HTR-8/SVneo (cell line): ENCODE data around the gene CLIC6.
"Not testable (repeated sequence)": the region's sequence is repeated elsewhere in the genome, so short reads cannot be mapped to it uniquely, and the experiment has no call there.

ENCODE experiments used
- DNase-seq: peaks from one replicate; pipeline ENCODE4 v3.0.0; 2011; ENCODE audit warnings: low spot score, mixed read lengths; ENCODE audit not compliant: insufficient read length
- FAIRE-seq: peaks from 2 replicates; lab custom pipeline; 2011; peaks lifted over from hg19 to GRCh38; lab: Jason Lieb, UNC

Gene CLIC6

DNA sequence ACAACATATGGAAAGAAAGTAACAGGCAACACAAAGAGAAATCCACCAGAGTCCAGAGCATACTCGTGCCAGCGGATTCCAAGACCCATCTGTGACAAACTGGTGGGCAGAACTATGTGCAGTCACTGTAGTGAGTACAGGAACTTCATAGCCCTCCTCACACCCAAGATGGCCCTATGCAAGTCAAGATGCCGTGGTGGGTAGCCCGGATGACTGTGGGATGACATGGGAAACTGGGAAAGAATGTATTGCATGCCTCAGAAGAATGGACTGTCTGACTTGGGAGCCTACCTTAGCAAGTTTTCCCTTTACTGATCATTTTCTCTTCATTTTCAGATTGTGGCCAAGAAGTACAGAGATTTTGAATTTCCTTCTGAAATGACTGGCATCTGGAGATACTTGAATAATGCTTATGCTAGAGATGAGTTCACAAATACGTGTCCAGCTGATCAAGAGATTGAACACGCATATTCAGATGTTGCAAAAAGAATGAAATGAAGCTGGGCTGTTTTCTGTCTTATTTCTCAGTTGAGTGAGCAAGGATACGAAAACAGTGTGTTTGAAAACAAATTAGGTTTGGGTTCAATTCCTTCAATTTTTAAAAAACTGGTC is 47.3 kb downstream of the CLIC6 start:
- FAIRE-seq (no peak), DNase-seq (no peak)

DNA sequence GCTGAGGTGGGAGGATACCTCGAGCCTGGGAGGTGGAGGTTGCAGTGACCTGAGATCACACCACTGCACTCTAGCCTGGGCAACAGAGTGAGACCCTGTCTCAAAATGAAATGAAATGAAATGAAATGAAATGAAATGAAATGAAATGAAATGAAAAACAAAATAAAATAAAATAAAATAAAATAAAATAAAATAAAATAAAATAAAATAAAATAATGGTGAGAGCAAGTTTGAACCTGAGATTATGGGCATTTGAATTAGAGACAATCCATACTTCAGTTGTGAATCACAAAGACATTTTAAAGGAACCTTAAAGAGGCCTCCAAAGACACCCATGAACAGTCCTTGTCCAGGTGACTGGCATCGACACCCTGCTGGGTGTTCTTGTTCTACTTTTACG is 49.7 kb downstream of the CLIC6 start:
- FAIRE-seq, DNase-seq: not testable (repeated sequence)

DNA sequence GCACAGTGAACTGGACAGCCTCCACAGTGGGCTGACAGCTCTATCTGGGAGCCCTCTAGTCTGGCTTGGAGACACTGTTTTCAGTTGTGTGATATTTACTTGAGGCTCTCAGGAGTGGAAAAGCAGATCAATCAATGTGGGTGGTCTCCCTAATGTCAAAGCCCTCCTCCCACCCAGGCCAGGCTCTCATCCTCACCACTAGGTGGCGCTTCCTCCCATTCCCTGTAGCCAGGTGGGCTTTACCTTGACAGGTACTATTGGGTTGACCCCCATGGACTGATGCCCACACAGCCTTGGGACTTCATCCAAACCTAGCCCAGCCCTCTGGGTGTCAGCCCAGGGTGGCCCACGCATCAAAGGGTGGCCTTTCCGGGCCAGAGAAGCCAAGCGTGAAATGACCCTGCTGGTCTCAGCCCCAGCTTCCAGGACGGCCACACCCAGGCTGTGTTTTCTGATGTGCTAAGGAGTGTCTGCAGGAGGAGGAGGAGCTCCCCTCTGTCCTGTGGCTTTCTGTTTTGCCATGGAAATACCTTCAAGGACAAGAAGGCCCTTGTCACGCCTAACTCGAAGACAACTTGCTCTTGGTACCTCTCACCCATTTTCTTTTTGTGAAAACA is 54.0 kb downstream of the CLIC6 start:
- FAIRE-seq, result no peak
- DNase-seq, result peak; percentile 33

DNA sequence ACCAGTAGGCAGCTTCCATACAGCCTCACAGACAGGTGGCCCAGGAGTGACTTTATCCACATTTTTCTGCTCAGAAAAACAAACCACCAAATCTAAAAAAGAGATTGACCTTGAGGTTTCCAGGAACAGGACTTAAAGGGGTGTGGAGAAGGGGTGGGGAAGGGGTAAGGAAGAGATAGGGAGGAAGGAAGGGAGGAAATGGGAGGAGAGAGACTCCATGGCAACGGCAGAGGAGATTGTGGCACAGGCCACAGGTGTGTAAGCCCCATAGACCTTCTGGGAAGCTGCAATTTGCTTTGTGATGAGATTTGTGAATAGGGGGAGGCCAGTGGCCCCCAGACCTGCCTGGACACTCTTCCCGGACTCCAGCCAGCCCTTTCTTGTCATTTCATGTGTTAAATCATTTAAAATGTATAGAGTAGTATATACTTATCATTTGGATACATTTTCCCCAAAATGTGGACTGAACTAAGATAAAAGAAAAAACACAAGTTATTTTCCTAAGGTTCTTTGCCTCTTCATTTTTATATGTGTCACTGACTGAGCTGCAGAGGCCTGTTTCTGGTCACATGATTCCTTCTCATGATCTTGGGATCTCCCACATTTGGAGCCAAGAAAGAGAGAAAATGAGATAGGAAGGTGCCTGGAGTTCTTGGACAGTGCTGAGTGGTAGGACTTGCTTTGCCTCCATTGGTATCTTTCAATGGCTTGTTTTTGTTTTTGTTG is 55.5 kb downstream of the CLIC6 start:
- FAIRE-seq, result no peak

DNA sequence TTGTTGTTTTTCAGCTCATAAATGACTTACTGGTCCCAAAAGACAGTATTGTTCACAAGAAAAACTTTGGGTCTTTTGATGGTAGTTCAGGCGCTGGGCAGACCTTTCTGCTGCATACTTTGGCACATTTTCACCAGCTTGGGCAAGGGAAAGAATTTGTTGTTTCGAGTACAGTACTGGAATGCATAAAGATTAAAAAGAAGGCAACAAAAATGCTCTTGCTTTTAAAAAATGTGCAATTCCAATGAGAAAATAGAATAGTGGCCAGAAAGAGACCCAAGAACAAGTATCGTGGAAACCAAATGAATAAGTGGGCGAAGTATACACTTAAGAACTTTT is 56.0 kb downstream of the CLIC6 start:
- no peak for FAIRE-seq
- DNase-seq, result no peak

More for the DNA sequence above, 55.5 kb downstream of the CLIC6 start:
- DNase-seq, result no peak

DNA sequence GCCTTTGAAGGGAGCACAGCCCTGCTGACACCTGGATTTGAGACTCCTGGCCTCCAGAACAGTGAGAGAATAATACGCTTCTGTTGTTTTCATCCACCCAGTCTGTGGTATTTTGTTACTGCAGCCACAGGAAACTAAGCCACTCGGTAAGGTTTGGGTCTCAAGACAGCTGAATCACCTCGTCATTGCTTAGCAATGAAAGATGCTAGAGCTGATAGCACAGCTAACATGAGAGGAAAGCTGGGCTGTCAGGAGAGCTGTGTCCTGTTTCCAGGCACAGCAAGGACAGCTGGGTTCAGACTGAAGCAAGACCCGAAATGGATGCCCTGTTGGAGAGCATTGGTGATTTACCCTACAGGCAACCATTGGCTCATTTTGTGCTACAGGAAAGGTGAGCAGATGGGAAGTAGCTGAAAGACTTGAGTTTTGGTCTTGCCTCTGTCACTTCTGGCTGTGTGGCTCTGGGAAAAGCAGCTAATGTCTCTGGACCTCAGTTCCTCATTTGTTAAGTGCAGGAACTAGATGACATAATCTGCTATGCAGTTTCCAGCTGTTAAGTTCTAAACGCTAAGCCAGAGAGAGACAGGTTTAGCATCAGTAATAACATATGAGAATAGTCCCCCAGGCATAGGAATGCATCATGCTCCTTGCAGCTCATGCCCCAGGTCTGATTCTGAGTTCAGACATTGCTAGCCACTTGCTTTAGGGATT is 58.0 kb downstream of the CLIC6 start:
- DNase-seq (peak; percentile 29), FAIRE-seq (no peak)

DNA sequence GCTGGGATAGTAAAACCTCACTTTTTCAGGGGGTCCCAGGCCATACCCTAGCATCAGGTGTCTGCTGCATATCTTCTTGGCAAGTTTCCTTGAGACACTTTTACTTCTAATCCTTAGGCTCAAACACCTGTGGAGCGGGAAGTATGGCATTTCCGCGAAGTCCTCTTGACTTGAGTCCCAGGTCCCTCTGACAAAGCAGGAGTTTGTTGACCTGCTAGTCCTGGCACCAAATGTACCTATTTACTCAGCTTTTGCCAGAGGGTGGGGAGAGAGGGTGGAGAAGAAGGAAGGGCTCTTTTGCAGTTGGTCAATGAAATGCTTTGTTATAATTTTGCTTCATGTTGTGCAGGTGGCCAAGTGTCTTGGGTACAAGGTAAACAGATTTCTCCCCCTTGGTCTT is 59.7 kb downstream of the CLIC6 start:
- FAIRE-seq, result no peak
- no peak for DNase-seq

DNA sequence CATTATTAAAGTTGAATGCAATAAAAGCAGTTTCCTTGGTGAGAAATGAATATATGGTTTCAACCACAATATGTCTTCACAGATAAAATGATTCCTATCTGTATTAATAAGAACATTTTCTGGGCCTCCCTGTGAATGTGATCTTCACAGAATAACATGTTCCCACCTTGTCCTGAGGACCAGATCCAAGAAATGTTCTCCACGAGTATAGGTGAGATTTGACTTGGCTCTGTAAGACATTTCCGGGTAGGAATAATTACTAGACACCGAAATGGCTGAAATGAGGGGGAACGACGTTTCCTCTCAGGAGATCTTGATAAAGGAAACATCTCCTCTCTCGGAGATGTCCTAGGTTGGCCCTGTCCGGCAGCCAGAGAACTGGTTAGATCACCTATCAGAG is 61.4 kb downstream of the CLIC6 start:
- DNase-seq (no peak), FAIRE-seq (no peak)

DNA sequence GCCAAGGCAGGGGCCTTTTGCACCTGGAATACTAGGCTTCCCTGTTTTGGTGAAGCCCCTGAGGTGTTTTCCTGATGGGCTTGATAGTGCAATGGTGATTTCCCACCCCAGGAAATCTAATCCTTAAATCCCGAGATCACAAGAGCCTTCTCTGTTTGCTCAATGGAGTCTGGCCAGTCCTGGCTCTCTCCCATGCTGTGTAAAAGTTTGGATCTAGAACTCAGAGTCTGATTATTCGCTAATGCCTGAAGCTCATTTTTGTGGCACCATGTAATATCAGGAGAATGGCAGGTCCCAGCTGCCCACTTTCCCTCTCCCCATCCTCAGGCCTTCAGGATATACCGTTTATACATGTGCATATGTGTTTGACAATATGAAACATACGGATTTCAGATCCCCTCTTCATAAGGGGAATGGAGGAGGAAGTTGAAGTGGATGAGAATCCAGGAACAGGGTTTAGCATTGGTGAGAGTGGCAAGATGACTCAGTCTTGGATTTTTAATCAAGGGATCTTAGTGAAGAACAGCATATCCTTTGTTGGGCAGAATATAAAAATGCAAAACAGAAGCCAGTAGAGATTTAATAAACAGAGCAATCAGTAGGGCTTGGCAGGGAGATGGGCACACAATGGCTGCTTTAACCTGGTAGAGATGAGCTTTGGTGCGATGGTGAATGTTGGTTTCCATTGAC is 62.1 kb downstream of the CLIC6 start:
- FAIRE-seq (no peak), DNase-seq (no peak)

DNA sequence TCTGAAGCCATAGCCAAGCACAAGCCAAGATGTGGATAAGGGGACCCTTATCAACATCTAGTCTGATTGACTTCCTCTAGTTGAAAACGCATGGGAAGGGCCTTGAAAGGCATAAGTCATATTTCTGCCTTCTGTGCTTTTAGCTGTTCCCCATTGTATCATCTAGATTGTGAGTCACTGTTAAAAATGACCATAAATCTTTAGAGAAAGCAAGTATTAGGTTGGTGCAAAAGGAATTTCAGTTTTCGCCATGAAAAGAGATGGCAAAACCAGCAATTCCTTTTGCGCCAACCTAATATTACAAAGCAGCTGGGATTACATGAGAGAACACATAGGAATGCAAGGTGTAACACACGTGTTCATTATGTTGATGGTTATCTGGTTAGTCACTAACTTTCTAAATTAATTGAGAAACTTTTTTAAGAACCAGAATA is 63.6 kb downstream of the CLIC6 start:
- DNase-seq (no peak), FAIRE-seq (no peak)

DNA sequence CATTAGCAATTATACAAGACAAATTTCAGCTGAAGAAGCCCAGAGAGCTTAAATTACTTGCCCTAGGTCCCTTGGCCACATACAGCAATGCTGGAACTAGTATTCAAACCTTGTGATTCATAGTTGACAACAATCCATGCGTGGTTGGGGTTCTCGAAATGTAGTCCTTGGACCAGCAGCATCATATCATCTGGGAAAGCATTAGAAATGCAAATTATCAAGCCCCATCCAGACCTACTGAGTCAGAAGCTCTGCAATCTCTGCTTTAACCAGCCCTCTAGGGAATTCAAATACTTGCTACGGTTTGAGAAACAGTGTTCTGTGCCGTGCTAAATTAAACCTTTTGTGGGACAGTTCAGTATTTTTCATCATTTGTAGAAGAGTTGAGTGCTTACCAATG is 65.1 kb downstream of the CLIC6 start:
- FAIRE-seq, result no peak
- no peak for DNase-seq

DNA sequence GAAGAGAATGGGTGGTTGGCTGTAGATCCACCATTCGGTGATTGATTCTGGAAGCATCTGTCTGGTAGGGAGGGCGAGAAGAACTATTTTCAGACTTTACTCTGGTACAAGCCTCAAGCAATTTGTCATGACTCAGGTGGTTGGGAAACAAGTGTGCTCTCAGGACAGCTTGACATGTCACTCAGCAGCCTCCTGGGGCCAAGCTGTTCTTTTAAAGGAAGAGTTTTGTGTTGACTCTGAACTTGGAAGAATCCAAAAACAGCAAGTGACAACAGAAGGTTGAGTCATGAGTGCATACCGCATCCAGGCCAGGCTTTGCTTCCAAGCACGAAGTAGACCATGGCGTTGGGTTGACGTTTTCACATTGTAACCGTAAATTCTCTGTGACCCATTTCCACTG is 65.9 kb downstream of the CLIC6 start:
- peak; percentile 51 for FAIRE-seq

DNA sequence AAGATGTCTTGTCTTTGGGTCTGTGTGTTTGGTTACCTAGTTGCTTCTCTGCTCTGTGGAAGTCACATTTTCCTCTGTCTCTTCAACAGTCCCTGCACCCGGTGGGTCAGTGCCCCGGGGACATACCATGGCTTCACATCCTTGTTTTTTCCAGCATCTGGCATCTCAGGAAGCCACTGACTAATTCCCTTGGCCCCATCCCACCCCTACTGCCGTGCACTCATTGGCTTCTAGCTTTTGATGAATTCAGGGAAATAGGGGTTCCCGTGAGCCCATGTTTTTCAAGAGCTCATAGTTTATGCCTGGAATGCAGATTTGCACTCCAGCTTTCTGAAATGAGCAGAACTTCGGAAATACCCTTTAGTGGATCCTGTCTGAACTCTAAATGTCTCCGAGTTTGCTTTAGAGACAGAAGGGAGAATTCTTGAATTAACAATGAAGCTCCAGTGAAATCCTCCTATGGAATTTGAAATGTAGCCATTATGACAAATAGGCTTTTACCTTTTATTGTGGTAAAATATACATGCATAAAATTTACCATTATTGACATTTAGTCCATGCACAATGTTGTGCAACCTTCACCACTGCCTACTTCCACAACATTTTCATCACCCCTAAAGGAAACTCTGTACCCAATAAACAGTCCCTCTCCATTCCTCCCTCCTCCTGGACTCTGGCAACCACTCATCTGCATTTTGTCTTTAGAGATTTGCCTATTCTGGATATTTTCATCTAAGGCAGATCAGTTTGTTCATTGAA is 67.5 kb downstream of the CLIC6 start:
- FAIRE-seq (peak; percentile 65), DNase-seq (peak; percentile 27)

More for the DNA sequence above, 65.9 kb downstream of the CLIC6 start:
- no peak for DNase-seq

DNA sequence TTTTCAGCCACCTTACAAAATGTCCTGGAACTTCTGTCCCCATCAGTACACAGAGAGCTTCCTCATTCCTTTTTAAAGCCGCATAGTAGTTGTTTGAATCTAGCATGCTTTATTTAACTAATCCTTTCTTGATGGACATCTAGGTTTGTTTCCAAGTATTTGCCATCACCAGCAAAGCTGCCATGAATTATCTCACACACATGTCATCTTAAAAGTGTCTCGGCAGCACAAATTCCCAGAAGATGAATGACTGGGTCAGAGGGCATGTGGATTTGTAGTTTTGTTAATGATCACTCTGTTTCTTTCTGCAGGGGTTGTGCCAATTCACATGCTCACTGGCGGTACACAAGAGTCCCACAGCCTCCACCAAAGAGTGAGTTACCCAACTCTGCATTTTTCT is 68.3 kb downstream of the CLIC6 start:
- no peak for DNase-seq
- no peak for FAIRE-seq

DNA sequence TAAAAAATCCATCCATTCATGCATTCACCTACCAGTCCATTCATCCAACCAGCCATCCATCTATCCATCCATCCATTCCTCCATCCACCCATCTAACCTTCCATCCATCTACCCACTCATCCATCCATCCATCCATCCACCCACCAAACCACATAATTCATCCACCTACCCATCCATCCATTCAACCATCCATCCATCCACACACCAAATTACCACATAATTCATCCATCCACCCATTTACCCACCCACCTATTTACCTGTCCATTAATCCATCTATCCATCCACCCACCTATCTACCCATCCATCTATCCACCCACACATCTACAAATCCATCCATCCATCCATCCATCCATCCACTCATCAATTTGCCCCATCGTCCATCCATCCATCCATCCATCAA is 71.4 kb downstream of the CLIC6 start:
- FAIRE-seq (peak; percentile 46), DNase-seq (no peak)

DNA sequence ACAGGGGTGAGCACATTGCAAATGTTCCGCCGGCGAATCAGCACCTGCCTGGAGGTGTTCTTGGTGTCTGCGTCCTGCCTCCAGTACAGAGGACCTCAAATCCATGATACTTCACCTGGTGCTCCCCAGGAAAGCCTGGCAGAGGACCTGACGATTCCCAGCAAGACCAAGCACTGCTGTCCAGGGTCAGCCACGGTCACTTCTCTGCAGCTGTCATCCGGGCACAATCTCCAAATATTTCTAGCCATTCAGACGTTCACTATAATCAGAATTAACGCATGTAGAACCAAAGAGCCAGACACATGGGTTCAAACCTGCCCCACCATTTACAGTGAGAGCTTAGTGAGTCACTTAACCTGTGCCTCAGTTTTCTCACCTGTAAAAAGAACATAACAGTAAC is 74.5 kb downstream of the CLIC6 start:
- DNase-seq, result no peak
- FAIRE-seq, result no peak

DNA sequence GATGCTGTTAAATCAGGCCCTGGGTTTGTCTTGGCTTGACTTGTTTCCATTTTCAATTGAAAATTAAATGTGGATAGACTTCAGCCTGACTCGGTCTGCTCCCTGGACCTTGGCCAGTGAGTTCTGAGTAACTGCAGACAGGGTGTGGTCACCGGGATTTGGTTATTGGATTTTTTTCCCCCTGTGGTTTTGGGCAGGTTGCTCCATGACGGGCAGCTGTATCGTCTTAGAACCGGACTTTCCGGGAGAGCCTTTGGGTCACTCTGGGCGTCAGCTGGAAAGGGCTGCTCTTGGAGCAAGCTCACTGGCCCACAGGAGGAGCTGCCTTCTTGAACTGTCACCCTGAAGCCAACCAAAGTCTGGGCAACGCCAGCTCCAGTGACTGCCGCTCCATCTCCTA is 75.0 kb downstream of the CLIC6 start:
- DNase-seq, result no peak
- FAIRE-seq, result no peak

DNA sequence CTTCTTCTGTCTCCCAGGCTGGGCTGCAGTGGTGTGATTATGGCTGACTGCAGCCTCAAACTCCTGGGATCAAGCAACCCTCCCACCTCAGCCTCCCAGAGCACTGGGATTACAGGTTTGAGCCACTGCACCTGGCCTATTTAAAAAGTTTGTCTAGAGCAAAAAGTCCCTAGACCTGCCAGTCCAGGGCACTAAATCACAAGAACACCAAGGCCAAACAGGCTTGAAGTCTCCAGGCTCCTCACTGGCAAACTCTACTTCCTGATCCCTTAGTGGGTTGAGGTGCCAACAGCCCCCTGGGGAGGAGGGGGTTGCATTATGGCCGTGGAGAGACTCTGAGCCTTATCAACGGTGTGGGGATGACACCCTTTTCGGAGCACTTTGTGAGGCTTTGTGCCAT is 76.0 kb downstream of the CLIC6 start:
- no peak for DNase-seq

DNA sequence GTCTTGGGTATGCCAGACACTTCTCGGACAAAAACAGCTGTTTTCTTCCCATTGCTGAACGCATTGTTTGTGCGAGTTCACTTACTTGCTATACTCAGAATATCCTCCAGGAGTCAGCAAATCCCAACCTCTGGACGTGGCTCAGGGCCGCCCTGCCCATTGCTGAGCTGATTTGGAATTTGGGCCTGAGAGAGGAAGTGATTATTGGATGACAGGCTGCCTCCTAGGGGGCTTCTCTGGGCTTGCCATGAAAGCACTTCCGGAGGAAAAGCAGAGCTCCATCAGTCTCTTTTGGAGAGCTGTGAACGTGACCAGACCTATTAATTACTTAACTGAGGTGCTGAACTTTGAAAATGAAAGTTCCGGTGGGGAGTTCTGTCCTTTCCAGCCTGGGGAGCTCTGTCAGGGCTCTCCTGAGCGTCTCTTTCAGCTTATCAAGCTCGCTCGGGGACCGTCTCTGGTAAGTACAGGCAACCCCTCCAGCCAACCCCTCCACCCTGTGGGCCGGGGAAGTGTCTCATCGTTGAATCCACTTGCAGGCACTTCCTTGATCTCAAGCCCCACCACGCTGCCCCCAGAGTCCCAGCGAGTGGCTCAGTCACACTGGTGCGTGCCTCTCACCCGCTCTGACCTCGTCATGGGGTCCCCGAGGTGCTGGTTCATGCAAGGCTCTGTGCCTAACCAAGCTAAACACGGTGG is 76.9 kb downstream of the CLIC6 start:
- peak; percentile 84 for DNase-seq
- FAIRE-seq, result peak; percentile 58

More for the DNA sequence above, 76.0 kb downstream of the CLIC6 start:
- no peak for FAIRE-seq
